ENCODE results near the gene CRY2. TPM values are rescaled to one million over a fixed set of nuclear protein-coding genes. Genes with fewer than 3 reads are reported as not detected.
"Not testable (repeated sequence)": the region's sequence is repeated elsewhere in the genome, so short reads cannot be mapped to it uniquely, and the experiment has no call there.

CRY2 gene
- total RNA-seq, 2 experiments from 2014 or later = 18.4 to 22.7 TPM

DNA sequence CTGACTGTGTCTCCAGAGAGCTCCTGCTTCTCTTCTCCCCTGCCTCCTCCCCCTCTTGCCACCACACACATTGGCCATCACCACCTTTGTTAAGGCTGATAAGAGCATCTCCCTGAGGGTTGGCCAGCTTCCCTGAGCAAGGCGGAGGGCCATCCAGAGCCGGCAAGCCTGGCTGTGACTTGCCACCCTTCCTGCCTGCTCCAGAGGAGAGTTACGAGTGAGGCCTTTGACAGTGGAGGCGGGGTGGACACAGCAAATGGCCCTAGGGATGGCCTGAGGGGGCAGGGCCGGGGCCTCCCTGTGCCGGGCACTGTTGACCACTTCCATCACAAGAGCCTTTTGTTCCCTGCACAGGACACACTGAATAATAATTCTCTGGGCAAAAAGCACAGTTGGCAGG lies 54.4 kb downstream of the CRY2 start:
- no peak for DNase-seq
- Mint-ChIP-seq H3K4me3 (no peak overlapping the region), H3K36me3 (ENCODE audit: low read depth) (no peaks in the 10 kb centered on the region), H3K4me1 (peaks cover 15% of the 10 kb centered on the region), H3K27me3 (peaks cover 27% of the 10 kb centered on the region), H3K27ac (no peak overlapping the region), H3K9me3 (no peaks in the 10 kb centered on the region)
- POLR2A ChIA-PET = interaction anchor here (1.9 kb wide), 1 partner anchor 15 kb away, joined by 11 read pairs; the partner anchor contains the start of gene PEX16
- CTCF ChIA-PET = no interaction called here

DNA sequence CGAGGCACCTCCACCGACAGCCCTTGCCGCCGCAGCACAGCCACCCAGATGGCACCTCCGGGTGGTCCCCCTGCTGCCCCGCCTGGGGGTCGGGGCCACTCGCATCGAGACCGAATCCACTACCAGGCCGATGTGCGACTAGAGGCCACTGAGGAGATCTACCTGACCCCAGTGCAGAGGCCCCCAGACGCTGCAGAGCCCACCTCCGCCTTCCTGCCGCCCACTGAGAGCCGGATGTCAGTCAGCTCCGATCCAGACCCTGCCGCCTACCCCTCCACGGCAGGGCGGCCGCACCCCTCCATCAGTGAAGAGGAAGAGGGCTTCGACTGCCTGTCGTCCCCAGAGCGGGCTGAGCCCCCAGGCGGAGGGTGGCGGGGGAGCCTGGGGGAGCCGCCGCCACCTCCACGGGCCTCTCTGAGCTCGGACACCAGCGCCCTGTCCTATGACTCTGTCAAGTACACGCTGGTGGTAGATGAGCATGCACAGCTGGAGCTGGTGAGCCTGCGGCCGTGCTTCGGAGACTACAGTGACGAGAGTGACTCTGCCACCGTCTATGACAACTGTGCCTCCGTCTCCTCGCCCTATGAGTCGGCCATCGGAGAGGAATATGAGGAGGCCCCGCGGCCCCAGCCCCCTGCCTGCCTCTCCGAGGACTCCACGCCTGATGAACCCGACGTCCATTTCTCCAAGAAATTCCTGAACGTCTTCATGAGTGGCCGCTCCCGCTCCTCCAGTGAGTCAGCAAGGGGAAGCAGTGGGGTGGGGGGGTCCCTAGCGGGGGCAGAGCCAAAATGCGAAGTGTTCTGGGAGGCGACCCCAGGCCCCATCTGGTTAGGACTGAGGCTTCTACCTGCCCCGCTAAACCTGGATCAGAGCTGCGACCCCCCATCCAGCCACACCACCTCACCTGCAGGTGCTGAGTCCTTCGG lies 55.4 kb downstream of the CRY2 start:
- no peak overlapping the region for H3K27ac Mint-ChIP-seq
- no peak for DNase-seq
- H3K4me1 Mint-ChIP-seq = peaks cover 15% of the 10 kb centered on the region
- H3K36me3 Mint-ChIP-seq (ENCODE audit: low read depth) = no peaks in the 10 kb centered on the region
- H3K4me3 Mint-ChIP-seq = no peak overlapping the region
- POLR2A ChIA-PET = interaction anchor here (1.9 kb wide), 1 partner anchor 14 kb away, joined by 11 read pairs; the partner anchor contains the start of gene PEX16
- H3K27me3 Mint-ChIP-seq = peaks cover 26% of the 10 kb centered on the region
- CTCF ChIA-PET = no interaction called here
- no peaks in the 10 kb centered on the region for H3K9me3 Mint-ChIP-seq

DNA sequence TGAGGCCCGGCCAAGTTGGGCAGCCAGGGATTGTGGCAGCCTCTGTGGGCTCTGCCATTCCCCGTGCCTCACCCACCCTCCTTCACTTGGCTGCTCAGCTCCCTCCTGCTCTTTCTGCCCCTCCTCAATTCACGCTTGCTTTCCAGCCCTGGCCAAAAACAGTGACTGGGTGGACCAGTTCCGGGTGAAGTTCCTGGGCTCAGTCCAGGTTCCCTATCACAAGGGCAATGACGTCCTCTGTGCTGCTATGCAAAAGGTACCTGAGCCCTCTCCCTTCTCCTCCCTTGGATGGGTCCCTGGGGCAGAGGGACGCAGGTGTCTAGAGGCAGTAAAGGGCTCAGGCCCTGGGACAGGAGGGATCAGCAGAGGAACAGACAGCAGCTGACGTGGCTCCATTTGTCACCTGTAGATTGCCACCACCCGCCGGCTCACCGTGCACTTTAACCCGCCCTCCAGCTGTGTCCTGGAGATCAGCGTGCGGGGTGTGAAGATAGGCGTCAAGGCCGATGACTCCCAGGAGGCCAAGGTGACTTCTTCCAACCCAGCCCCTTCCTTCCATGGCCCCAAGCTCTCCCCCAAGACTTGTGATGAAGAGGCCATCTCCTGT lies 57.1 kb downstream of the CRY2 start:
- H3K4me3 Mint-ChIP-seq = no peak overlapping the region
- DNase-seq = no peak
- H3K4me1 Mint-ChIP-seq = peaks cover 10% of the 10 kb centered on the region
- no peaks in the 10 kb centered on the region for H3K9me3 Mint-ChIP-seq
- CTCF ChIA-PET = no interaction called here
- no peaks in the 10 kb centered on the region for H3K36me3 Mint-ChIP-seq (ENCODE audit: low read depth)
- POLR2A ChIA-PET = interaction anchor here (3.3 kb wide), 1 partner anchor 13 kb away, joined by 13 read pairs; the partner anchor contains the start of gene PEX16
- peaks cover 16% of the 10 kb centered on the region for H3K27me3 Mint-ChIP-seq
- no peak overlapping the region for H3K27ac Mint-ChIP-seq

DNA sequence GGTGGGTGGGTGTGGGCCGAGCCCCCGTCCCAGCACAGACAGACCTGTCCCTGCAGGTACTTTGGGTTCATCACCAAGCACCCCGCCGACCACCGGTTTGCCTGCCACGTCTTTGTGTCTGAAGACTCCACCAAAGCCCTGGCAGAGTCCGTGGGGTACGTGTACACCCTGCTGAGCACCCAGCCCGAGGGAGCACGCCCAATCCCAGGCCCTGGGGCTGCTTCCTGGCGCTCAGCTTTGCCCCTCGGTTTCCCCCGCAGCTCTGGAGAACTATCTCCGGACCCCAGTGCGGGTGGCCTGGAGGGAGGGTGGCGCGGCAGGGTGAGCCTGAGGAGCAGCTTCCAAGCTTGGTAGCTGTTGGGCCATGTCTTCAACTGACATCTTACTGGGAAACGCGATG lies 57.8 kb downstream of the CRY2 start:
- H3K36me3 Mint-ChIP-seq (ENCODE audit: low read depth) = no peaks in the 10 kb centered on the region
- peaks cover 16% of the 10 kb centered on the region for H3K27me3 Mint-ChIP-seq
- DNase-seq = no peak
- H3K4me1 Mint-ChIP-seq = peaks cover 9% of the 10 kb centered on the region
- H3K9me3 Mint-ChIP-seq = no peaks in the 10 kb centered on the region
- ChIA-PET POLR2A (interaction anchor here (0.9 to 3.3 kb wide), 2 partner anchors 9 to 13 kb away, joined by 3 to 13 read pairs; partner anchors contain the start of gene PEX16), CTCF (no interaction called here)
- no peak overlapping the region for H3K27ac Mint-ChIP-seq
- no peak overlapping the region for H3K4me3 Mint-ChIP-seq

DNA sequence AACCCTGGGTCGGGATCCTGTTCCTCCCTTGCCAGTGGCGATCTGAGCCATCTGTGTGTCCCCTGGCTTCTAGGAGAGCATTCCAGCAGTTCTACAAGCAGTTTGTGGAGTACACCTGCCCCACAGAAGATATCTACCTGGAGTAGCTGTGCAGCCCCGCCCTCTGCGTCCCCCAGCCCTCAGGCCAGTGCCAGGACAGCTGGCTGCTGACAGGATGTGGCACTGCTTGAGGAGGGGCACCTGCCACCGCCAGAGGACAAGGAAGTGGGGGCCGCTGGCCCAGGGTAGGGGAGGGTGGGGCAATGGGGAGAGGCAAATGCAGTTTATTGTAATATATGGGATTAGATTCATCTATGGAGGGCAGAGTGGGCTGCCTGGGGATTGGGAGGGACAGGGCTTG lies 58.3 kb downstream of the CRY2 start:
- H3K4me3 Mint-ChIP-seq; H3K9me3 Mint-ChIP-seq; DNase-seq; H3K27ac Mint-ChIP-seq; H3K4me1 Mint-ChIP-seq; H3K36me3 Mint-ChIP-seq (ENCODE audit: low read depth); CTCF ChIA-PET: not testable (repeated sequence)
- POLR2A ChIA-PET = interaction anchor here (0.9 to 3.3 kb wide), 2 partner anchors 10 to 12 kb away, joined by 3 to 13 read pairs; partner anchors contain the start of gene PEX16
- H3K27me3 Mint-ChIP-seq = peaks cover 13% of the 10 kb centered on the region

DNA sequence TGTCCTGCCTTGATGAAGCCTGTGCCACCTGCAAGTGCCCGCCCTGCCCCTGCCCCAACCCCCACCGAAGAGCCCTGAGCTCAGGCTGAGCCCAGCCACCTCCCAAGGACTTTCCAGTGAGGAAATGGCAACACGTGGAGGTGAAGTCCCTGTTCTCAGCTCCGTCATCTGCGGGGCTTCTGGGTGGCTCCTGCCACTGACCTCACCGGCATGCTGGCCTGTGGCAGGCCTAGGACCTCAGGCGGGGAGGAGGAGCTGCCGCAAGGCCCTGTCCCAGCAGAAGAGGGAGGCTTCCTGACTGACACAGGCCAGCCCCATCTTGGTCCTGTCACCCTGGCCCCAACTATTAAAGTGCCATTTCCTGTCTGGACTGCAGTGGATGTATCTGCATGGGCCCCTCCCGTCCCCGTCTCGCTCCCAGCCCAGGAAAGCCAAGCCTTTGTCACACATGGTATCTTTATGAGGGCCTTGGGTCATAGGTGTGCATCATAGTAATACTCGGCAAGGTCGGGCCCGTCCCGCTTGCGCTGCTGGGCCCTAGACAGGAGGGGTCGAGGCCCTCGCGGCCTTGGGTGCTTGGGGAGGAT lies 58.9 kb downstream of the CRY2 start:
- POLR2A ChIA-PET = interaction anchor here (3.3 kb wide), 1 partner anchor 11 kb away, joined by 13 read pairs; the partner anchor contains the start of gene PEX16
- DNase-seq = no peak
- Mint-ChIP-seq H3K27me3 (peaks cover 7% of the 10 kb centered on the region), H3K27ac (no peak overlapping the region), H3K4me1 (peaks cover 6% of the 10 kb centered on the region), H3K9me3 (no peaks in the 10 kb centered on the region), H3K4me3 (no peak overlapping the region), H3K36me3 (ENCODE audit: low read depth) (peaks cover 5% of the 10 kb centered on the region)
- CTCF ChIA-PET = no interaction called here

DNA sequence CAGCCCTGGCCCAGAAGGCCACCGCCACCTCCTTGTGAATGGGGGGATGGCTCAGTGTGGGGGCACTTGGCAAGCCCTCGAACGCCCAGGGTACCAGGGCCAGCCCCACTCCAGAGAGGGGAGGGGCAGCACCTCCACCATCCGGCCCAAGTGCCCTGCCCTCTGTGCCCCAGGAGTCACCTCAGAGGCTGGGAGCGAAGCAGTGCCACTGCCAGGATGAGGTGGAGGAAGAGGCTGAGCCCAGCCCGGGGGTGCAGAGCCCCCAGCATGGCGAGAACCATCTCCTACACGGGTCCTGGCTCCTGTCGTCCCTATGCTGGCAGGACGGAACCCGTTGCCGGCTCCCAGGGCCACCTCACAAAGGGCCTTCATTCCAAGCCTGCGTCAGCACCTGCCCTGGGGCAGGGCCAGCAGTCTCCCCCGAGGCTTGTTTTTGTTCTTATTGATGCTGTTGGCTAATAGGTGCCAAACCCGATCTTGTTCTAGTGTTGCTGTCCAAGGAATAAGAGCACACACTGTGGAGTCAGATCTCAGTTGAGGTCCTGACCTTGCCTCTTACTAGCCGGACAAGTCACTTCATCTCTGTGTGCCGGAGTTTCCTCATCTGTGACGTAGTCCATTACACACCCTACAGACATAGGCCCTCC lies 59.8 kb downstream of the CRY2 start, which contains the start of gene FREY1:
Gene FREY1 (minus strand): TSS at position 307 of the 647 bp plus-strand sequence. CDS start 26 bp downstream, at position 281.
- Mint-ChIP-seq H3K4me1 (peaks cover 6% of the 10 kb centered on the region), H3K4me3 (no peak within 1 kb of the TSS), H3K27ac (no peak within 1 kb of the TSS), H3K36me3 (ENCODE audit: low read depth) (peaks cover 9% of the 10 kb centered on the region), H3K9me3 (no peaks in the 10 kb centered on the region), H3K27me3 (no peaks in the 10 kb centered on the region)
- ChIA-PET CTCF (no interaction called here), POLR2A (interaction anchor here (2.7 to 3.3 kb wide), 2 partner anchors 10 to 11 kb away, joined by 12 to 13 read pairs; partner anchors contain the start of gene PEX16)
- DNase-seq = no peak

DNA sequence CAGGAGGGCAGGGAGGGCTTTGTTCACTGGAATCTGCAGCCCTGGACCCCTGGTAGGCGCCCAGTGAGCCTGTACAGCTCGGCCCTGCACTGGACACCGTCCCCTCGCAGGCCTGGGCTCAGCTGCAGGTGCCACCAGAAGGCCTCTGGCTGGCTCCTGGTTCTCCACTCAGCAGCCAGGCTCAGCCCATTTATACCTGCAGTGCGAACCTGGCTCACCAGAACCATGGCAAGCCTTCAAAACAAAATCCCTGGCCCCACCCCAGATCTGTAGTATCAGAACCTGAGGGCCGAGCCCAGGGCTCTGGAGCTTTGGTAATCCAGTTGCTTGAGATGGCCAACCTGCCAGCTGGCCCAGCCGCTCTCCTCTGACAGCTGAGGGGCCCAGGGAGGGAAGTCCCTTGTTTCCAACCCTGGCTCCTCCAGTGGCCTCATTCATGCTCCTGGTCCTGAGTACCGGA lies 60.7 kb downstream of the CRY2 start:
- no peak overlapping the region for H3K4me3 Mint-ChIP-seq
- no peaks in the 10 kb centered on the region for H3K9me3 Mint-ChIP-seq
- ChIA-PET POLR2A (interaction anchor here (2.7 kb wide), 1 partner anchor 9 kb away, joined by 12 read pairs; the partner anchor contains the start of gene PEX16), CTCF (no interaction called here)
- H3K4me1 Mint-ChIP-seq = peaks cover 6% of the 10 kb centered on the region
- DNase-seq = no peak
- H3K27me3 Mint-ChIP-seq = no peaks in the 10 kb centered on the region
- peaks cover 9% of the 10 kb centered on the region for H3K36me3 Mint-ChIP-seq (ENCODE audit: low read depth)
- H3K27ac Mint-ChIP-seq = no peak overlapping the region

DNA sequence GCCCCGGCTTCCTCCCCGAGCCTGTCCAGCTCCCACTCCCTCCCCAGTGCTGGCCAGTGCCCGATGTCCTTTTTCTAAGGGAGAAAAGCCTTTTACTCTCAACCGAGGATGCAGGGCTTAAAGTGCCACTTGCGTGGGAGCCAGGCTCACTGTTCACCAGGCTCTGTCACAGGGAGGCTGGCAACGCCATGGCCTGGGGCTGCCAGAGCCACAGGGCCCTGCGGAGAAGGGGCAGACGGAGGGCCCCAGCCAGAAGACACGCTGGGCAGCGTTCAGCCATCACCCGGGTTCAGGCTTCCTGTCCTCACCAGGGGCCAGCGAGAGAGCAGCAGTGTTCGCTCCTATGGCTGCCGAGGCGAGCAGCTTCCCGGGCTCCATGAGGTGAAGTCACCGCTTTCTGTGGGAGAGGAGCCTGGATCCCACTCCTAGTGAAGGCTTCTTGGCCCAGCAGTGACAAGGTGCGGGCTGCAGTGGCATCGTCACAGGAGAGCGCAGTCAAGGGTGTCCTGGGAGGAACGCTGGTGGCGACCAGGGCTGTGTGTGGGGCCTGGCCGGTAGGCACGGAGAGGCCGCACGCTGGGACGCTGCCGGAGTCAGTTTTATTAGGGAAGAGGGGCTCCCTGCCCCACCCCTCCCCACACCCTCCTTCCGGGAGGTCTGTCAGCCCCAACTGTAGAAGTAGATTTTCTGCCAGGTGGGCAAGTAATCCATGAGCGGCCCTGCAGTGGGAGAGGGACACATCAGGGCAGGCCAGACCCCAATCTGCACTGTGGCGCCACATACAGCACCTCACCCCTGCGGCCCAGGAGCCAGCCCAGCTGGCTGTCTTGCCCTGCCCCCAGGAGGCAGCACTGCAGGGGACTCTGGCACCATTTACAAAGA lies 62.6 kb downstream of the CRY2 start:
- CTCF ChIA-PET = no interaction called here
- Mint-ChIP-seq H3K4me3 (no peak overlapping the region), H3K27ac (no peak overlapping the region), H3K27me3 (no peaks in the 10 kb centered on the region), H3K4me1 (peaks cover 6% of the 10 kb centered on the region), H3K9me3 (no peaks in the 10 kb centered on the region), H3K36me3 (ENCODE audit: low read depth) (peaks cover 17% of the 10 kb centered on the region)
- POLR2A ChIA-PET = interaction anchor here (2.7 kb wide), 1 partner anchor 8 kb away, joined by 12 read pairs; the partner anchor contains the start of gene PEX16
- no peak for DNase-seq

DNA sequence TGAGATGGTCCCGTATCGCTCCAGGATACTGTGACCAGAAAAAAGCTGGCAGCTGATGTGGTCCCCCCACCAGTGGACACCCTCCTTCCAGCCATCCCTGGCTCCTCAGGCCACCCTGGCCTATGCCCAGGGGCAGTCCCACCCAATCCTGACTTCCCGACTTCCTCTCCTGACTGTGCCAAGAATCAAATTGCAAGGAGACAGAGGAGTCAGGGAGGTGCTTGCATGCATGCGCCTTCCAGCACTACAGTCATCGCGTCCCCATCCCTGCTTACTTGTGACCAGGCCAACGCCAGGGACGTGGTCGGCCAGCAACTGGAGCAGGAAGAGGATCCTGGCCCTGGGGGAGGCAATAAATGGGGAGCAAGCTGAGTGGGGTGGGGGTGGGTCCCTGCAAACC lies 63.3 kb downstream of the CRY2 start:
- Mint-ChIP-seq H3K9me3 (no peaks in the 10 kb centered on the region), H3K27me3 (no peaks in the 10 kb centered on the region), H3K4me3 (no peak overlapping the region), H3K36me3 (ENCODE audit: low read depth) (peaks cover 21% of the 10 kb centered on the region), H3K4me1 (peaks cover 8% of the 10 kb centered on the region), H3K27ac (no peak overlapping the region)
- ChIA-PET CTCF (no interaction called here), POLR2A (no interaction called here)
- DNase-seq = no peak

DNA sequence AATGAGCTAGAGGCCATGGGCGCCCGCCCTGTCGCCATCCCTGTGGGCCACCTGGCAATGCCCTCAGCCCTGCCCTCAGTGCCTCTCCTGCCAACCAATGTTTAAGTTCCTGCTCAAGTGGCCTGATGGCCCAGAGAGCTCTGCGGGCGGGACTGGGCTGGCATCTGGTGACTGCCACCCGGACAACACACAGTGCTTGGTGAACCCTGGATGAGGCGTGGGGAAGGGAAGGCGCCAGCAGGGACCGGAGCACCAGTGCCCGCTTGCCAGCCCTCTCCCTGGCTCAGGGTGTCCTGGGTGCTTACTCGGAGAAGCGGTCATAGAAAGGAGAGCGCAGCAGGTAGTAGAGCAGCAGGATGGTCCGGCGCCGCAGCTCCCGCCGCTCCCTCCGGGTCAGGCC lies 66.2 kb downstream of the CRY2 start:
- no peak overlapping the region for H3K27ac Mint-ChIP-seq
- POLR2A ChIA-PET = no interaction called here
- CTCF ChIA-PET = interaction anchor here (1.4 kb wide), 1 partner anchor 51 kb away, joined by 3 read pairs; no protein-coding TSS in a partner anchor
- no peaks in the 10 kb centered on the region for H3K27me3 Mint-ChIP-seq
- H3K4me3 Mint-ChIP-seq = no peak overlapping the region
- no peaks in the 10 kb centered on the region for H3K9me3 Mint-ChIP-seq
- H3K36me3 Mint-ChIP-seq (ENCODE audit: low read depth) = peaks cover 32% of the 10 kb centered on the region
- H3K4me1 Mint-ChIP-seq = peaks cover 19% of the 10 kb centered on the region
- no peak for DNase-seq
